Measurements from ENCODE around the gene B4GALT7. TPM values are rescaled to one million over a fixed set of nuclear protein-coding genes. Genes with fewer than 3 reads are reported as not detected.

The B4GALT7 gene
- 10 to 100 TPM; 10.5 to 29.0 (median 22.2) TPM for polyA plus RNA-seq
- long read RNA-seq, donor 1, transcript B4GALT7-201 (6 exons, 1,747 nt), result major isoform, 6 of 12 reads
- long read RNA-seq, donor 1, partial matches to known transcripts, result 5 of 12 reads
- long read RNA-seq, donor 1, other reads (novel, unspliced or antisense), result 0 of 12 reads
- long read RNA-seq, donor 2, partial matches to known transcripts, result 0 of 1 reads
- long read RNA-seq, donor 2, other reads (novel, unspliced or antisense), result 0 of 1 reads
- long read RNA-seq, donor 3, transcript B4GALT7-201 (6 exons, 1,747 nt), result major isoform, 5 of 24 reads
- long read RNA-seq, donor 3, partial matches to known transcripts, result 19 of 24 reads
- long read RNA-seq, donor 3, other reads (novel, unspliced or antisense), result 0 of 24 reads
- long read RNA-seq, donor 4, partial matches to known transcripts, result 0 of 1 reads
- long read RNA-seq, donor 4, other reads (novel, unspliced or antisense), result 0 of 1 reads
- long read RNA-seq, donor 5, partial matches to known transcripts, result 0 of 4 reads
- long read RNA-seq, donor 5, other reads (novel, unspliced or antisense), result 0 of 4 reads
- long read RNA-seq, donor 6, transcript B4GALT7-201 (6 exons, 1,747 nt), result major isoform, 5 of 5 reads
- long read RNA-seq, donor 6, partial matches to known transcripts, result 0 of 5 reads
- long read RNA-seq, donor 6, other reads (novel, unspliced or antisense), result 0 of 5 reads
- long read RNA-seq, donor 7, partial matches to known transcripts, result 0 of 6 reads
- long read RNA-seq, donor 7, other reads (novel, unspliced or antisense), result 0 of 6 reads
- long read RNA-seq, donor 8, partial matches to known transcripts, result 0 of 2 reads
- long read RNA-seq, donor 8, other reads (novel, unspliced or antisense), result 0 of 2 reads
- long read RNA-seq, donor 9, partial matches to known transcripts, result 0 of 1 reads
- long read RNA-seq, donor 9, other reads (novel, unspliced or antisense), result 0 of 1 reads
- long read RNA-seq, donor 10, transcript B4GALT7-201 (6 exons, 1,747 nt), result major isoform, 7 of 8 reads
- long read RNA-seq, donor 10, partial matches to known transcripts, result 0 of 8 reads
- long read RNA-seq, donor 10, other reads (novel, unspliced or antisense), result 0 of 8 reads

- no peak for FAIRE-seq
- Histone ChIP-seq H3K27me3 (ENCODE audit: control insufficient read depth in 3 of 3, insufficient read depth in 3 of 3, low read length in 3 of 3) (no peaks in the 10 kb centered on the region), H3K4me1 (ENCODE audit: control insufficient read depth in 3 of 3, insufficient read depth in 2 of 3, low read depth in 1 of 3, low read length in 2 of 3) (peaks cover 0 to 8% (median 0%) of the 10 kb centered on the region in 3 donors), H3K4me3 (ENCODE audit: low read depth in 1 of 3, low read length in 3 of 3) (peak within 1 kb of the TSS; percentile 68 to 83 (median 79)), H3K27ac (ENCODE audit: low read depth in 1 of 3, low read length in 2 of 3) (peak within 1 kb of the TSS; percentile 75 to 87 (median 76)), H3K9me3 (ENCODE audit: control insufficient read depth in 2 of 2, insufficient read depth in 1 of 2, low read depth in 1 of 2, low read length in 1 of 2) (no peaks in the 10 kb centered on the region), H3K36me3 (ENCODE audit: control insufficient read depth in 3 of 3, insufficient read depth in 2 of 3, low read depth in 1 of 3, low read length in 3 of 3) (peaks cover 6 to 34% (median 8%) of the 10 kb centered on the region in 3 donors)
- peak; percentile 86 to 94 for DNase-seq
- 0% methylated on average over 50 to 86 of the region's 86 CpGs for WGBS, 3 donors
These were observed at the start of gene B4GALT7 for GRCh38 chr5:177599731-177600507. Gene B4GALT7, plus strand, starts transcription at chr5:177600132. Its CDS starts 79 bp downstream, at chr5:177600211.

- no peaks in the 10 kb centered on the region for H3K9me3 ChIP-seq (ENCODE audit: control insufficient read depth in 2 of 2, insufficient read depth in 1 of 2, low read depth in 1 of 2, low read length in 1 of 2)
- no peak overlapping the region for H3K27ac ChIP-seq (ENCODE audit: low read depth in 1 of 3, low read length in 2 of 3)
- FAIRE-seq (no peak), DNase-seq (peak; percentile 20 to 24)
- no peaks in the 10 kb centered on the region for H3K27me3 ChIP-seq (ENCODE audit: control insufficient read depth in 3 of 3, insufficient read depth in 3 of 3, low read length in 3 of 3)
- H3K4me3 ChIP-seq (ENCODE audit: low read depth in 1 of 3, low read length in 3 of 3), result peak overlapping the region; percentile 78 to 96 (median 84)
- 40 to 44% (median 42%) methylated on average over 16 of the region's 16 CpGs for WGBS, 3 donors
- H3K36me3 ChIP-seq (ENCODE audit: control insufficient read depth in 3 of 3, insufficient read depth in 2 of 3, low read depth in 1 of 3, low read length in 3 of 3), result peaks cover 0 to 12% (median 0%) of the 10 kb centered on the region in 3 donors
- peaks cover 0 to 13% (median 11%) of the 10 kb centered on the region in 3 donors for H3K4me1 ChIP-seq (ENCODE audit: control insufficient read depth in 3 of 3, insufficient read depth in 2 of 3, low read depth in 1 of 3, low read length in 2 of 3)
These were observed 47.0 kb upstream of the B4GALT7 start for GRCh38 chr5:177552839-177553455.

GRCh38 chr5:177553671-177554429, 46.1 kb upstream of the B4GALT7 start:
- WGBS, 3 donors, result 0 to 1% (median 1%) methylated on average over 31 to 72 of the region's 72 CpGs
- Histone ChIP-seq H3K27me3 (ENCODE audit: control insufficient read depth in 3 of 3, insufficient read depth in 3 of 3, low read length in 3 of 3) (no peaks in the 10 kb centered on the region), H3K27ac (ENCODE audit: low read depth in 1 of 3, low read length in 2 of 3) (peak overlapping the region; percentile 65 to 77 (median 70)), H3K9me3 (ENCODE audit: control insufficient read depth in 2 of 2, insufficient read depth in 1 of 2, low read depth in 1 of 2, low read length in 1 of 2) (no peaks in the 10 kb centered on the region), H3K36me3 (ENCODE audit: control insufficient read depth in 3 of 3, insufficient read depth in 2 of 3, low read depth in 1 of 3, low read length in 3 of 3) (peaks cover 0 to 12% (median 0%) of the 10 kb centered on the region in 3 donors), H3K4me1 (ENCODE audit: control insufficient read depth in 3 of 3, insufficient read depth in 2 of 3, low read depth in 1 of 3, low read length in 2 of 3) (peaks cover 0 to 13% (median 11%) of the 10 kb centered on the region in 3 donors), H3K4me3 (ENCODE audit: low read depth in 1 of 3, low read length in 3 of 3) (peak overlapping the region; percentile 78 to 96 (median 84))
- no peak for FAIRE-seq
- DNase-seq, result peak; percentile 46 to 70

GRCh38 chr5:177554474-177555111, 45.3 kb upstream of the B4GALT7 start, which contains the start of gene FAM193B:
Gene FAM193B, minus strand, starts transcription at chr5:177554563. Its CDS starts 105 bp downstream, at chr5:177554458.
- H3K27ac ChIP-seq (ENCODE audit: low read depth in 1 of 3, low read length in 2 of 3), result peak within 1 kb of the TSS; percentile 65 to 77 (median 70)
- H3K9me3 ChIP-seq (ENCODE audit: control insufficient read depth in 2 of 2, insufficient read depth in 1 of 2, low read depth in 1 of 2, low read length in 1 of 2), result no peaks in the 10 kb centered on the region
- WGBS, 3 donors, result 4 to 7% (median 6%) methylated on average over 33 to 49 of the region's 49 CpGs
- FAIRE-seq (no peak), DNase-seq (peak; percentile 93 to 96)
- H3K4me1 ChIP-seq (ENCODE audit: control insufficient read depth in 3 of 3, insufficient read depth in 2 of 3, low read depth in 1 of 3, low read length in 2 of 3), result peaks cover 0 to 13% (median 11%) of the 10 kb centered on the region in 3 donors
- H3K27me3 ChIP-seq (ENCODE audit: control insufficient read depth in 3 of 3, insufficient read depth in 3 of 3, low read length in 3 of 3), result no peaks in the 10 kb centered on the region
- peaks cover 0 to 10% (median 0%) of the 10 kb centered on the region in 3 donors for H3K36me3 ChIP-seq (ENCODE audit: control insufficient read depth in 3 of 3, insufficient read depth in 2 of 3, low read depth in 1 of 3, low read length in 3 of 3)
- peak within 1 kb of the TSS; percentile 78 to 96 (median 84) for H3K4me3 ChIP-seq (ENCODE audit: low read depth in 1 of 3, low read length in 3 of 3)

GRCh38 chr5:177555228-177555627, 44.7 kb upstream of the B4GALT7 start:
- DNase-seq, result no peak
- H3K4me1 ChIP-seq (ENCODE audit: control insufficient read depth in 3 of 3, insufficient read depth in 2 of 3, low read depth in 1 of 3, low read length in 2 of 3), result peaks cover 0 to 13% (median 11%) of the 10 kb centered on the region in 3 donors
- H3K36me3 ChIP-seq (ENCODE audit: control insufficient read depth in 3 of 3, insufficient read depth in 2 of 3, low read depth in 1 of 3, low read length in 3 of 3), result peaks cover 0 to 9% (median 0%) of the 10 kb centered on the region in 3 donors
- FAIRE-seq, result no peak
- no peak overlapping the region for H3K27ac ChIP-seq (ENCODE audit: low read depth in 1 of 3, low read length in 2 of 3)
- H3K9me3 ChIP-seq (ENCODE audit: control insufficient read depth in 2 of 2, insufficient read depth in 1 of 2, low read depth in 1 of 2, low read length in 1 of 2), result no peaks in the 10 kb centered on the region
- WGBS, 3 donors, result 80 to 89% (median 83%) methylated on average over 2 of the region's 2 CpGs
- no peaks in the 10 kb centered on the region for H3K27me3 ChIP-seq (ENCODE audit: control insufficient read depth in 3 of 3, insufficient read depth in 3 of 3, low read length in 3 of 3)
- peak overlapping the region in 1 of 3 donors; percentile 96 for H3K4me3 ChIP-seq (ENCODE audit: low read depth in 1 of 3, low read length in 3 of 3)

- H3K36me3 ChIP-seq (ENCODE audit: control insufficient read depth in 3 of 3, insufficient read depth in 2 of 3, low read depth in 1 of 3, low read length in 3 of 3), result peaks cover 0 to 7% (median 0%) of the 10 kb centered on the region in 3 donors
- H3K27ac ChIP-seq (ENCODE audit: low read depth in 1 of 3, low read length in 2 of 3), result no peak overlapping the region
- FAIRE-seq (no peak), DNase-seq (no peak)
- H3K27me3 ChIP-seq (ENCODE audit: control insufficient read depth in 3 of 3, insufficient read depth in 3 of 3, low read length in 3 of 3), result no peaks in the 10 kb centered on the region
- no peaks in the 10 kb centered on the region for H3K9me3 ChIP-seq (ENCODE audit: control insufficient read depth in 2 of 2, insufficient read depth in 1 of 2, low read depth in 1 of 2, low read length in 1 of 2)
- 91 to 93% (median 93%) methylated on average over 5 of the region's 5 CpGs for WGBS, 3 donors
- H3K4me1 ChIP-seq (ENCODE audit: control insufficient read depth in 3 of 3, insufficient read depth in 2 of 3, low read depth in 1 of 3, low read length in 2 of 3), result peaks cover 0 to 13% (median 11%) of the 10 kb centered on the region in 3 donors
- no peak overlapping the region for H3K4me3 ChIP-seq (ENCODE audit: low read depth in 1 of 3, low read length in 3 of 3)
These were observed 44.3 kb upstream of the B4GALT7 start for GRCh38 chr5:177555665-177556064.

All from small intestine (tissue), 16 donors.